GM12891 (cell line): ENCODE data around the gene SLC26A11.

Source experiments
- DNase-seq: peaks from one replicate; pipeline ENCODE4 v3.0.0; 2011; ENCODE audit warnings: low spot score; ENCODE audit not compliant: insufficient read length
- FAIRE-seq: peaks from 2 replicates; lab custom pipeline; 2011; peaks lifted over from hg19 to GRCh38; lab: Jason Lieb, UNC
- PAX5 ChIP-seq: IDR thresholded peaks from 2 replicates; pipeline ENCODE4 v1.6.1; 2011; ENCODE audit warnings: low read length, moderate library complexity, mild to moderate bottlenecking; ENCODE audit not compliant: insufficient read depth, severe bottlenecking
- POLR2A ChIP-seq: IDR thresholded peaks from 2 replicates; pipeline ENCODE4 v1.6.1; 2011; ENCODE audit warnings: low read depth, low read length, control low read depth
- POLR2AphosphoS5 ChIP-seq: IDR thresholded peaks from 2 replicates; pipeline ENCODE4 v1.6.1; 2011; ENCODE audit warnings: low read depth, low read length, control low read depth
- POU2F2 ChIP-seq: IDR thresholded peaks from 2 replicates; pipeline ENCODE4 v1.6.1; 2011; ENCODE audit warnings: low read depth, mild to moderate bottlenecking, control low read depth, low read length, moderate library complexity
- SPI1 ChIP-seq: IDR thresholded peaks from 2 replicates; pipeline ENCODE4 v1.6.1; 2011; ENCODE audit warnings: low read depth, low read length, control low read depth
- TAF1 ChIP-seq: IDR thresholded peaks from 2 replicates; pipeline ENCODE4 v1.6.1; 2011; ENCODE audit warnings: low read depth, low read length, control low read depth

The SLC26A11 gene

DNA sequence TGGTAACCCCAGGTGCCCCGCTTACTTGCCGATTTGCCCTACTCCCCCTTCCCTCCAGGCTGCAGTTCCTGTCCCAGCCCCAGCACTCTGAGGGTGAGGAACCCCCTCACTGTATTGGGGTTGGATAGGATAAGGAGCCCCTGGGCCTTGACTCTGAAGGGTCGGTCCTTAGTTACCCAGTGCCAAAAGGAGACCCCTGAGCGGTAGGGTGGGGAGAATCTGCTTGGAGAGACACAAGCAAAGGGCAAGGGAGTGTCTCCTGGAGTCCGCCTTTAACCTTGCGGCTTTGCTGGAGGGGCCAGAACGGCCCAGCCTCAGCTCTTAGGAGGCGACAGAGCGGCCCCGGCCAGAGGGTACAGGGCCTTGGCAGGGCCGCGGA, 37.4 kb upstream of the SLC26A11 start:
- no peak for TF ChIP-seq TAF1
- TF ChIP-seq POLR2A, result no peak
- no peak for TF ChIP-seq POU2F2
- TF ChIP-seq PAX5, result no peak
- no peak for TF ChIP-seq POLR2AphosphoS5
- no peak for TF ChIP-seq SPI1
- no peak for FAIRE-seq
- no peak for DNase-seq

DNA sequence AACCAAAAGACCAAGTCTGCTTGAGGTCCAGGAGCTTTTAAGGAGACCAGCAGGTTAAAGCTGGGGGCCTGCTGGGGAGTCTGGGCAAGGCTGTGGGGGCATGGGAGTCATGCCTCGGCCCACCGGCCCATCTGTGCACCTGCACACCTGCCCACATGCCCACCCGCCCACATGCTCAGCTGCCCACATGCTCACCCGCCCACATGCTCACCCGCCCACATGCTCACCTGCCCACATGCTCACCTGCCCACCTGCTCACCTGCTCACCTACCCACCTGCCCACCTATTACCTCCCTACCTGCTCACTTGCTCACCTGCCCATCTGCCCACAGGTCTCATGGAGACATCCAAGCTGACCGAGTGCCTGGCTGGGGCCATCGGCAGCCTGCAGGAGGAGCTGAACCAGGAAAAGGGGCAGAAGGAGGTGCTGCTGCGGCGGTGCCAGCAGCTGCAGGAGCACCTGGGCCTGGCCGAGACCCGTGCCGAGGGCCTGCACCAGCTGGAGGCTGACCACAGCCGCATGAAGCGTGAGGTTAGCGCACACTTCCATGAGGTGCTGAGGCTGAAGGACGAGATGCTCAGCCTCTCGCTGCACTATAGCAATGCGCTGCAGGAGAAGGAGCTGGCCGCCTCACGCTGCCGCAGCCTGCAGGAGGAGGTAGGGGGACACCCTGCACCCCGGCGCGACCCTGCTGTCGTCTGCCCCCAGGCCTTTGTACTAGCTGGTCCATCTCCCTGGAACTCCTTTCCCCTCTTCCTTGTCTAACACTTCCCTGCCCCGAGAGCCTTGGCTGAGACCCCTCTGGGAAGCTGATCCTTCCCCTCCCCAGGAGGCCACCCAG, 36.4 kb upstream of the SLC26A11 start:
- DNase-seq (no peak), FAIRE-seq (no peak)
- no peak for TF ChIP-seq POLR2A
- TF ChIP-seq TAF1, result no peak
- no peak for TF ChIP-seq SPI1
- TF ChIP-seq POU2F2, result no peak
- TF ChIP-seq POLR2AphosphoS5, result no peak
- TF ChIP-seq PAX5, result no peak

DNA sequence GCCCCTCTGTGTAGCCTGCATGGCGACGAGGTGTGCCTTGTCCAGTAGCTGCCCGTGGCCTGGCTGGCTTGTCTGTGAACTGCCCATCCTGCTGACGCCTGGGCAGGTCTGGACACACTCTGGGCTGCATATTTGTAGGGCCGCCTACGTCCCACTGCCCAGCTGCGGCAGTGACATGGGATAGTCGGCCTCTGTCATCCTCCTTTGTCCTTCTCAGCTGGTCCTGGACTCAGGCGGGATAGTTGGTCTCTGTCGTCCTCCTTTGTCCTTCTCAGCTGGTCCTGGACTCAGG, 35.9 kb upstream of the SLC26A11 start:
- TF ChIP-seq POU2F2 (no peak), POLR2AphosphoS5 (no peak), POLR2A (no peak)
- no peak for FAIRE-seq
- DNase-seq, result no peak

DNA sequence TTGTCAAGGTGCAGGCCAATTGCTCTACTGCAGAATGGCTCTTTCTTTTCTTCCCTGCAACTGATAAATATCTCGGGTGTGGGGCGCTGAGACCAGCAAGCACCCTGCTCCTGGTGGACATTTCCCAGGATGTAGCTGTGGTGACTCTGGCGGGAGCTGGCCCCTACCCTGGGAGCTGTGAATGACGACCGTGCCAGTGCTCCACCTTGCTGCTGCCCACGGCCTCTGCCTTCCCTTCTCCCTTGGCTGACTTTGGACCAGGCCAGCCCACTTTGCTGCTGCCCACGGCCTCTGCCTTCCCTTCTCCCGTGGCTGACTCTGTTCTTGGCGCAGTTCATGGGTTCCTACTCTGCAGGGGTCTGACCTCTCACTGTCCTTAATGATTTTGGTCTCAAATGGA, 34.3 kb upstream of the SLC26A11 start:
- no peak for TF ChIP-seq PAX5
- no peak for DNase-seq
- FAIRE-seq, result no peak

DNA sequence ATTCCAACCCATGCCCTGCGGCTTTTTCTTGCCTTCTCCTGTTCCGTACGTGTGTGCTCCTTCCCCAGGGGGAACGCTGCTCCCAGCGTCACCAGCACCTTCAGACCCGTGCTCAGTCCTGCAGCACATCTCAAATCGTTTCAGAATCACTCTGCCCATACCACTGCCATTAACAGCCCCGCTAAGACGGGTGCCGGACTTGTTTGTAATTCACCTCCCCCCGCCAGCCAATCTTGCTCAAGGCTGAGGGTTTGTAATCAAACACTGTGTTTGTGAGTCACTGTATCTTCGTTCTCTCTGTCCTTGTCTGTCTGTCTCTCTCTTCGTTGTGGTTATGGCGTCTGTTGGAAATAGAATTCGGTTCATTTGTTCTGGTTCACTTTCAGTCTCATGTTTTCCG, 33.1 kb upstream of the SLC26A11 start:
- FAIRE-seq (no peak), DNase-seq (no peak)
- TF ChIP-seq TAF1 (no peak), POU2F2 (no peak)

DNA sequence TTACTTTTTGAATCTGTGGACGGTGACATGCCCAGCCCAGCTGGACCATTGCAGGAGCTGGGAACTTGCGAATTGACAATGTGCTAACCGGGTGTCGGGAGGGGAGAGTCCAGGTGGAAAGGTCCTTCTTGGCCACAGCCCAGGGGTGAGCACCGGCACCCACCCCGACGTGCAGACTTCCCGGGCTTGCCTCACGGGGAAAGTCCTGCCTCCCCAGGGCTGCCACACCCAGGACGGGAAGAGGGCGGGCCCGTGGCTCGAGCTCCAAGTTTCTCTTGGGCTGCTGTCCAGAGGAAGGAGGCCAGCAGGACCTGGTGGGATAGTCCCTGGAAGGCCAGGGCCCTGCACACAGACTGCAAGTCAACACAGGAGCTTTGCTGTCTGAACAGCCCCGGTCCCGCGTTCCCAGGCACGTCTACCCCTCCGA, 32.7 kb upstream of the SLC26A11 start:
- TF ChIP-seq POLR2AphosphoS5 (no peak), SPI1 (no peak), TAF1 (no peak), POU2F2 (no peak), PAX5 (no peak), POLR2A (no peak)
- FAIRE-seq (no peak), DNase-seq (no peak)

DNA sequence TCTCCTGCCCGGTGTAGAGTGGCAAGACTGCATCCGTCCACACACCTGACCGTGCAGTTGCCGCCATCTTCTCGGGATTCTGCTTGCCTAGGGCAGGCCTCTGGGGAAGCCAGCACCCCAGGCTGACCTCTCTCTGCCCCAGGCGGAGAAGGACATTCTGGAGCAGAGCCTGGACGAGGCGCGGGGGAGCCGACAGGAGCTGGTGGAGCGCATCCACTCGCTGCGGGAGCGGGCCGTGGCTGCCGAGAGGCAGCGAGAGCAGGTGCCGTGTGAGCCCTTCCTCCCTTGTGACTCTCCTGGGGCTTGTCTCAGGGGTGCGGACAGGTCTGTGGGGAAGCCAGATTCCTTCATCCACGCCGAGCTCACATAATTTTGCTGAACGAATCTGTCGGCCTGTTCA, 30.6 kb upstream of the SLC26A11 start:
- TF ChIP-seq SPI1, result no peak
- no peak for FAIRE-seq
- DNase-seq, result no peak

DNA sequence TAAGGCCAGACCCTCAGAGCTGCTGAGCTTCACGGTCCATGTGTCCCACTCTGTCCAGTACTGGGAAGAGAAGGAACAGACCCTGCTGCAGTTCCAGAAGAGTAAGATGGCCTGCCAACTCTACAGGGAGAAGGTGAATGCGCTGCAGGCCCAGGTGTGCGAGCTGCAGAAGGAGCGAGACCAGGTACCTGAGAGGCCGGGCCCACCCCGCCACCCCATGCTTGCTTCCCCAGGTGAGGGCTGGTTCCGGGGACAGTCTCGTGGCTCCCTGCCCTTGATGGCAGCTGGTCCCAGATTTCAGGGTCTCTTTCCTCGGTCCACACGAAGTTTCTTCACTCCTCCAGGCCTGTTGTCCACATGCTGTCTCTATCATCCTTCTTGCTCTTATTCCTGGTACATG, 29.5 kb upstream of the SLC26A11 start:
- DNase-seq (no peak), FAIRE-seq (no peak)
- TF ChIP-seq POLR2AphosphoS5 (no peak), POU2F2 (no peak), POLR2A (no peak), SPI1 (no peak), TAF1 (no peak), PAX5 (no peak)

DNA sequence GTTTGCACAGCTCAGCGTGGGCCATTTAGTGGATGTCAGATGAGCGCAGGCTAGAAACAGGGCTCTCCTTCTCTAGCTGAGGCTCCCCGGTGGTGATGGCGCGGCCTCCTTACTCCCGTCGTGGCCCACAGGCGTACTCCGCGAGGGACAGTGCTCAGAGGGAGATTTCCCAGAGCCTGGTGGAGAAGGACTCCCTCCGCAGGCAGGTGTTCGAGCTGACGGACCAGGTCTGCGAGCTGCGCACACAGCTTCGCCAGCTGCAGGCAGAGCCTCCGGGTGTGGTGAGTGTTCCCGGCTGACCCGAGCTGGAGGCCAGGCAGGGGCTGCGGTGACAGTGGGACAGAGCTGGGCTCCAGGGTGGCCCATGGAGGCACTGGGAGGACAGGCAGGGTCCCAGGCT, 29.0 kb upstream of the SLC26A11 start:
- FAIRE-seq (no peak), DNase-seq (no peak)
- TF ChIP-seq POLR2AphosphoS5 (no peak), POU2F2 (no peak), SPI1 (no peak), TAF1 (no peak), POLR2A (no peak), PAX5 (no peak)

DNA sequence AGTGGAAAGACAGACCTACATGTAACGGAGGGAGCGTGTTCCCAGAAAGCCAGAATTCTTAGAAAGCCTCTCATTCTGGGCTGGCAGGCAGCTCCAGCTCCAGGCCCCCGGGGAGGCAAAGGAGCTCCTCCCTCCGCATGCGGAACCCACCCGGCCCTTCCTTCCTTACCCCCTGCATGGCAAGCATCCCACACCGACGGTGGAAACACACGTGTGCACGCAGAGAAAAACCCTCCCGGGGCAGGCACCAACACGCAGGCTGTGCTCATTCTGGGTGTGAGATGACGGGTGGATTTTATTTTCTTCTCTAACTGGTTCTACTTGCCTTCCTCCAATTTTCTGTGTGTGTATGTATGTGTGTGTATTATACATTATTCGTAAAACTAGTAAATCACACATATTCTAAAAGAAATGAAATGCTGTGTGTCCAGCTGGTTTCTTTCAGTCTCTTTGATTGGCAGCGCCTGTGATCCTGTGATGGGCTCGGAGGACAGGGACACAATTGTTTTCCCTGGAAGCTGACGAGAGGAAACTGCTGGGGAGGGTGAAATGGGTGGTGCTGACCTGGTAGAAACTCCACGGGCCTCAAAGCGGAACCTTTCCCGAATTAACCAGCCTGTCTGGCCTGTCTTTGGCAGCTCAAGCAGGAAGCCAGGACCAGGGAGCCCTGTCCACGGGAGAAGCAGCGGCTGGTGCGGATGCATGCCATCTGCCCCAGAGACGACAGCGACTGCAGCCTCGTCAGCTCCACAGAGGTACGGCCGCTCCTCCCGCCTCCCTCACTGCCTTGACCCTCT, 28.2 kb upstream of the SLC26A11 start:
- no peak for TF ChIP-seq TAF1
- no peak for TF ChIP-seq POU2F2
- TF ChIP-seq PAX5, result no peak
- TF ChIP-seq POLR2A, result no peak
- TF ChIP-seq SPI1, result no peak
- no peak for TF ChIP-seq POLR2AphosphoS5
- FAIRE-seq (no peak), DNase-seq (no peak)
